GM13977 (cell line): ENCODE measurements around the gene RNASE1.

Source experiments
- DNase-seq: peaks from one replicate; pipeline ENCODE4 v3.0.0; 2012; ENCODE audit warnings: low spot score
- CTCF ChIP-seq: IDR thresholded peaks from 2 replicates; pipeline ENCODE4 v1.5.1; 2012; ENCODE audit warnings: mild to moderate bottlenecking, control low read depth; ENCODE audit not compliant: insufficient read depth; ENCODE audit errors: extremely low read depth, missing control alignments
- in situ Hi-C: fragments of 300-500 bp; cut with MboI; formaldehyde crosslinking; loops from one replicate; pipeline ENCODE4 v1.12.0; 2022; ENCODE audit warnings: low sequenced_read_pairs, low pct_unique_long_range_greater_than_20kb, mixed read lengths, inconsistent platforms; ENCODE audit not compliant: unreplicated experiment

RNASE1 gene

GRCh38 chr14:20757965-20758364 is 44.7 kb downstream of the RNASE1 start:
- peak; percentile 25 for DNase-seq
- in situ Hi-C loops, result loop anchor here (25.0 kb wide), 1 partner anchor 104 kb away; no protein-coding TSS in a partner anchor
- TF ChIP-seq CTCF, result peak; percentile 55

- no peak for TF ChIP-seq CTCF
- no peak for DNase-seq
- in situ Hi-C loops, result loop anchor here (25.0 kb wide), 1 partner anchor 107 kb away; no protein-coding TSS in a partner anchor
These were observed 47.6 kb downstream of the RNASE1 start for GRCh38 chr14:20755037-20755436.

- in situ Hi-C loops, result loop anchor here (25.0 kb wide), 1 partner anchor 108 kb away; no protein-coding TSS in a partner anchor
- no peak for DNase-seq
- no peak for TF ChIP-seq CTCF
These were observed 48.3 kb downstream of the RNASE1 start for GRCh38 chr14:20754308-20754707.

- no peak for TF ChIP-seq CTCF
- DNase-seq, result no peak
- in situ Hi-C loops, result loop anchor here (25.0 kb wide), 1 partner anchor 110 kb away; no protein-coding TSS in a partner anchor
These were observed 50.6 kb downstream of the RNASE1 start for GRCh38 chr14:20751963-20752562.
